HG03103 (cell line): ENCODE data around the gene PTMS.

Source experiments
- ATAC-seq: cut with Tn5 transposase; IDR thresholded peaks from one replicate; pipeline ENCODE4 v1.9.1; 2021; ENCODE audit warnings: low read depth; ENCODE audit not compliant: unreplicated experiment

Gene PTMS

DNA sequence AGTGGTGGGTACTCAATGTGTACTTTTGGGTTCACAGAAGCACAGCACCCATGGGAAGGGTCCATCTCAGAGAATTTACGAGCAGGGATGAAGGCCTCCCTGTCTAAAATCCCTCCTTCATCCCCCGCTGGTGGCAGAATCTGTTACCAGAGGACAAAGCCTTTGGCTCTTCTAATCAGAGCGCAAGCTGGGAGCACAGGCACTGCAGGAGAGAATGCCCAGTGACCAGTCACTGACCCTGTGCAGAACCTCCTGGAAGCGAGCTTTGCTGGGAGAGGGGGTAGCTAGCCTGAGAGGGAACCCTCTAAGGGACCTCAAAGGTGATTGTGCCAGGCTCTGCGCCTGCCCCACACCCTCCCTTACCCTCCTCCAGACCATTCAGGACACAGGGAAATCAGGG, 54.0 kb downstream of the PTMS start:
- ATAC-seq: no peak
